ENCODE data around the gene CORO2A. TPM values are rescaled to one million over a fixed set of nuclear protein-coding genes. Genes with fewer than 3 reads are reported as not detected.

Gene CORO2A
- total and polyA plus RNA-seq, 2 of the 13 experiments (the other 11 are each of a cell fraction or from before 2014, with no cell fraction given): 14.4 to 15.3 TPM

- FAIRE-seq (no peak), ATAC-seq (no peak), DNase-seq (ENCODE audit: low spot score) (no peak)
- H3K27ac ChIP-seq (ENCODE audit: extremely low read length, insufficient read depth, low read length): no peak overlapping the region
- H4K20me1 ChIP-seq (ENCODE audit: insufficient read depth, low read length): no peaks in the 10 kb centered on the region
- peaks cover 30% of the 10 kb centered on the region for H3K4me1 ChIP-seq (ENCODE audit: insufficient read depth, low read length)
- no peak overlapping the region for H3K9ac ChIP-seq (ENCODE audit: insufficient read depth, low read depth, low read length)
- no peak overlapping the region for H3K4me2 ChIP-seq (ENCODE audit: low read depth, low read length)
- H3K79me2 ChIP-seq (ENCODE audit: insufficient read depth, low read length): no peaks in the 10 kb centered on the region
- no peaks in the 10 kb centered on the region; a peak in 1 of 5 replicates for H3K36me3 ChIP-seq (replicated peaks in 1 of 2; ENCODE audit: control insufficient read depth in 1 of 2, insufficient read depth in 2 of 2, low read length in 2 of 2)
- intact Hi-C loops (cut with micrococcal nuclease; ENCODE audit: unreplicated experiment): no loop called here
- 96% methylated on average over 7 of the region's 7 CpGs for WGBS (ENCODE audit: low lambda C conversion rate)
- no peak overlapping the region for H3K4me3 ChIP-seq (replicated peaks in 1 of 3; ENCODE audit: insufficient read depth in 1 of 3, low read depth in 2 of 3, low read length in 3 of 3)
- ChIA-PET CTCF (ENCODE audit: low intra/inter-chr PET ratio, low total read pairs) (no interaction called here), POLR2A (interaction anchor here (1.0 kb wide), 1 partner anchor 37 kb away, joined by 3 read pairs; no protein-coding TSS in a partner anchor)
- in situ Hi-C loops (cut with HindIII; ENCODE audit: extremely low pct_ligation_motif_present, low pct_unique_long_range_greater_than_20kb): no loop called here
- no peaks in the 10 kb centered on the region for H3K9me3 ChIP-seq (ENCODE audit: low read length)
- no peak overlapping the region for H2AFZ ChIP-seq (ENCODE audit: low read length)
- TF ChIP-seq ZNF235 (CRISPR knock-in tag; IDR thresholded peaks at IDR 0.05; ENCODE audit: borderline replicate concordance): no peak
- no peak for TF ChIP-seq DRAP1 (CRISPR knock-in tag; IDR thresholded peaks at IDR 0.05)
- no peak for TF ChIP-seq ZBTB39 (CRISPR knock-in tag; IDR thresholded peaks at IDR 0.05)
- no peak for TF ChIP-seq NFE2L2 (IDR thresholded peaks at IDR 0.05; ENCODE audit: low read length)
- TF ChIP-seq ZNF761 (CRISPR knock-in tag; conservative IDR thresholded peaks at IDR 0.05): no peak
- no peak for TF ChIP-seq MLX (CRISPR knock-in tag; IDR thresholded peaks at IDR 0.05)
- TF ChIP-seq HOXA3 (CRISPR knock-in tag; IDR thresholded peaks at IDR 0.05): no peak
- no peak for TF ChIP-seq TIGD3 (CRISPR knock-in tag; IDR thresholded peaks at IDR 0.05; ENCODE audit: borderline replicate concordance)
- no peak for TF ChIP-seq KLF13 (CRISPR knock-in tag; IDR thresholded peaks at IDR 0.05)
- no peak for TF ChIP-seq FOSL2 (CRISPR knock-in tag; IDR thresholded peaks at IDR 0.05)
- TF ChIP-seq SMC3 (IDR thresholded peaks at IDR 0.05; ENCODE audit: low read length): no peak
- TF ChIP-seq CBX5 (CRISPR knock-in tag; IDR thresholded peaks at IDR 0.05; ENCODE audit: borderline replicate concordance): no peak
- no peak for TF ChIP-seq SUZ12 (IDR thresholded peaks at IDR 0.05; ENCODE audit: low read depth, low read length)
- no TSS peak for BruUV-seq (replicated peaks)
- no peaks in the 10 kb centered on the region for H3K27me3 ChIP-seq (ENCODE audit: control insufficient read depth in 1 of 2, insufficient read depth in 2 of 2, low read length in 2 of 2)
Measured at GRCh38 chr9:98219364-98219716, 26.9 kb upstream of the CORO2A start.

Data from HepG2 (cell line).